Adipose tissue (tissue), 3 donors: ENCODE results near the gene ESRP2. TPM values are rescaled to one million over a fixed set of nuclear protein-coding genes. Genes with fewer than 3 reads are reported as not detected.

Experiments
- H3K27ac ChIP-seq: one replicate; pipeline ENCODE4 v1.5.1; 2013; ENCODE audit warnings: low read depth, low read length
- WGBS, 3 donors: extraction: QIAGEN DNeasy Blood & Tissue Kit; methylation state at CpG; one replicate each; pipeline ENCODE4 v1.1.7; 2013; 5-methylcytosine and 5-hydroxymethylcytosine counted together
- polyA plus RNA-seq, 3 donors: library from polyadenylated mRNA; stranded (reverse); fragments of 200-250 nt; gene quantifications; one replicate each; pipeline ENCODE4 v1.2.3, GENCODE V29; 2013
- donor health status: healthy with polysubstance abuse.
- donor health status: Bipolar disorder and iron deficiency.
- donor health status: healthy.

Gene ESRP2
- polyA plus RNA-seq: 10 to 100 TPM in 1 of 3 donors, 1 to 10 TPM in 2; 3.0 to 23.4 (median 3.6) TPM

- no peak within 1 kb of the TSS for H3K27ac ChIP-seq
- 0 to 5% (median 3%) methylated on average over 22 to 36 of the region's 36 CpGs for WGBS, 3 donors
Measured at GRCh38 chr16:68235887-68236136, at the start of gene ESRP2. Gene ESRP2 (minus strand): TSS chr16:68236127. CDS start chr16:68236045, 82 bp downstream.

DNA sequence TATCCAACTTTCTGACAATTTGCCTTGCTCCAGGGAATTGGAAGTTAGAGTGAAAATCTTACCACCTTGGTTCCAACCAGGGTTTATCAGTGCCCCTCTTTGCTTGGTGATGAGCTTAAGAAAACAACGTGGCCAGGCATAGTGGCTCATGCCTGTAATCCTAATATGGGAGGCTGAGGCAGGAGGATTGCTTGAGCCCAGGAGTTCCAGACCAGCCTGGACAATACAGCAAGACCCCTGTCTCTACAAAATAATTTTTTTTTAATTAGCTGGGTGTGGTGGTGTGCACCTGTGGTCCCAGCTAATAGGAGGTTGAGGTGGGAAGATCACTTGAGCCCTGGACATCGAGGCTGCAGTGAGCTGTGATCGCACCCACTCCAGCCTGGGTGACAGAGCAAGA, 49.8 kb upstream of the ESRP2 start:
- WGBS, 3 donors: 88 to 93% (median 93%) methylated on average over 3 of the region's 3 CpGs
- no peak overlapping the region for H3K27ac ChIP-seq

- H3K27ac ChIP-seq: no peak overlapping the region
- WGBS, 3 donors: 29 to 70% (median 40%) methylated on average over 5 of the region's 5 CpGs
Measured at GRCh38 chr16:68284847-68285246, 48.9 kb upstream of the ESRP2 start.

DNA sequence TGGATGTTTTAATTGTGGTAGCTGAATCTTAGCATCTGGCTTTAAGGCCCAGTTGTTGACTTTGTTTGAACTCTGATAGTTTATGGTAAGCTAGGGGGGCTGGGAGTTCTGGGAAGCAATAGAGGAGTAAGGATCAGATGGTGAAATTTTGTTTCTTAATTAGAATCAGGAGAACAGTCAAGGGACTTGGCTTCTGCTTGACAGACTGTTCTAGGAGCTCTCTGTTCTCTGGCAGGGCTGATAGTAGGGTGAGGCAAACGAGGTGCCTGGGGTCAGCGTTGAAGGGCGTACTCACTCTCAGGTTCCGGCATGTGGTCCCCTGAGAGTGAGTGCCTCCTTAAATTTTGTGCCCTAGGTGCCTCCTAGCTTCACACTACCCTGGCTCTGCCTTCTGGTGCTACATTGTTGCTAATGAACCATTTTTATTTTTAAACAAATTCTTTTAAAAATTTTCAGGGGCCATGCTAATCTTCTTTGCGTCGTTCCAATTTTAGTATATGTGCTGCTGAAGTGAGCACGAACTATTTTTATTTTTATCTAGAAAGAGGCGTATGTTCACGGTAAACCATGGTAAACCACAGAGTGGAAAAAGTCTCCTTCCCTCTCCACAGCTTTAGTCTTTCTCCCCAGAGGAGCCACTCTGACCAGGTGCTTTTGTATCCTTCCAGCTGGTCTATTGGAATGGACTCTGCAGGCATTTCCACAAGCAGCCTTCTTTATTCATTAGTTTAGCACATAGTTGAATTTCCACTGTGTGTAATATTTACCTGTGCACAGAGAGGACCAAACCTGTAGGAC, 48.1 kb upstream of the ESRP2 start:
- 56 to 79% (median 64%) methylated on average over 9 of the region's 9 CpGs for whole genome bisulfite sequencing, 3 donors
- H3K27ac ChIP-seq: no peak overlapping the region

- 50 to 72% (median 54%) methylated on average over 5 of the region's 5 CpGs for WGBS, 3 donors
- H3K27ac ChIP-seq: no peak overlapping the region
Measured at GRCh38 chr16:68283346-68283745, 47.4 kb upstream of the ESRP2 start.

- 75 to 88% (median 85%) methylated on average over 4 of the region's 4 CpGs for WGBS, 3 donors
- H3K27ac ChIP-seq: no peak overlapping the region
Measured at GRCh38 chr16:68282064-68282452, 46.1 kb upstream of the ESRP2 start.

DNA sequence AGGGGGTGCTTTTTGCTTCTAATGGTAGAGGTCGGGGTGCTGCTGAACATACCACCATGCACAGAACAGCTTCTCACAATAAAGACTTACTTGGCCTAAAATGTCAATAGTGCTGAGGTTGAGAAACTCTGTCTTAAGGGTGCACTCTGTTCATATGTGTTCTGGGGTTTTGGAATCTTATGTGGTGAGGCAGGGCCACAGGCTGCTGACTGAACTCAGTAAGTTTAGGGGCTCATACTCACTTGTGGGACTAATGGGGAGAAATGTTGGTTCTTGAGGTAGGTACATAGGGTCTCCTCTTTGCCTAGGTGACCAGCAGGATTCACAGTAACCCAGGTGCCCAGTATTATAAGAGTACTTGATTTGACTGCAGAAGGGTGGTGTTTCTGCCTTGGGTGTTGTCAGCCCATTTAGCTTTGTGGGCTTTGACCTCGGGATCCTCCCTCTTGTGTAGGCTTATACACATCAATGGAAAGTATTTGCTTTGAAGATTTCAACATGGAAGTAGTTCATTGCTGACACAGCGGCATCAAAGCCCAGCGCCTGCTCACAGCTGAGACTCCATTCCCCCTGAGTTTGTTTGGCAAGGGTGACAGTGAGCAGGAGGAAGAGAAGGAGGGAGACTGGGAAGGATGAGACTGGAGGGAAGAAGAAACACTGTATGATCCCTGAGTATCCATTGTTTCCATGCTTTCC, 45.6 kb upstream of the ESRP2 start:
- H3K27ac ChIP-seq: no peak overlapping the region
- 78 to 87% (median 82%) methylated on average over 4 of the region's 4 CpGs for WGBS, 3 donors

- 78 to 87% (median 84%) methylated on average over 13 of the region's 13 CpGs for WGBS, 3 donors
- no peak overlapping the region for H3K27ac ChIP-seq
Measured at GRCh38 chr16:68279726-68280558, 44.0 kb upstream of the ESRP2 start.

- 75 to 80% (median 79%) methylated on average over 3 of the region's 3 CpGs for WGBS, 3 donors
Measured at GRCh38 chr16:68276223-68276622, 40.3 kb upstream of the ESRP2 start.

DNA sequence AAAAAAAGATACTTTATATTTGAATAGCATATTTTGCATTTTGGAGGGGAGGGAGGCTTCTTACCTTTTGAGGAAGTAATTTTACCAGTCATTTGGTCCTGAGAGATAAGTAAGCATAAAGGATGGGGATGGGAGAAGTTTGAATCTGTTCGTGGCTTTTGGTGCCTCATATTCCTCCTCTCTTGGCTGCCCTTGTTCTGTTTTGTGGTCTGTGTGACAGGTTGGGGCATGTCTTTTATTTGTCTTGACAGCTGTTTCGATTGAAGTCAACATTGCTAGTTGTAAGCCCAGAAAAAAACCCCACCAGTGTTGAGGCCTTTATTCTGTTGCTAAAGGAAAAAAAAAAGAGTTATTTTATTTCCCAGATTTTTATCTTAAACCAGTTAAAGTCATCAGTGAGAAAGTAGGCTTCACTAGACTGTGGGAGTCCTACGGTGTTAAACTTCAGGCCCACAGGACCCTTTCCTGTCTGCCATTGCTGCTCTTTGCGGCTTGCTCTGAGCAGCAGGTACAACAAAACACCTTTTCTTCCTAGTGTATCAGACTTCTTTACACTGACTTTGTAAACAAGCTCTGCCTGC, 39.8 kb upstream of the ESRP2 start:
- WGBS, 3 donors: 59 to 71% (median 63%) methylated on average over 4 of the region's 4 CpGs
- H3K27ac ChIP-seq: no peak overlapping the region

More at GRCh38 chr16:68276223-68276622, 40.3 kb upstream of the ESRP2 start:
- no peak overlapping the region for H3K27ac ChIP-seq

- 87 to 97% (median 93%) methylated on average over 4 of the region's 4 CpGs for WGBS, 3 donors
- no peak overlapping the region for H3K27ac ChIP-seq
Measured at GRCh38 chr16:68274441-68274840, 38.5 kb upstream of the ESRP2 start.

GRCh38 chr16:68273896-68274295, 38.0 kb upstream of the ESRP2 start:
- H3K27ac ChIP-seq: no peak overlapping the region
- 95 to 96% (median 96%) methylated on average over 8 of the region's 8 CpGs for WGBS, 3 donors

DNA sequence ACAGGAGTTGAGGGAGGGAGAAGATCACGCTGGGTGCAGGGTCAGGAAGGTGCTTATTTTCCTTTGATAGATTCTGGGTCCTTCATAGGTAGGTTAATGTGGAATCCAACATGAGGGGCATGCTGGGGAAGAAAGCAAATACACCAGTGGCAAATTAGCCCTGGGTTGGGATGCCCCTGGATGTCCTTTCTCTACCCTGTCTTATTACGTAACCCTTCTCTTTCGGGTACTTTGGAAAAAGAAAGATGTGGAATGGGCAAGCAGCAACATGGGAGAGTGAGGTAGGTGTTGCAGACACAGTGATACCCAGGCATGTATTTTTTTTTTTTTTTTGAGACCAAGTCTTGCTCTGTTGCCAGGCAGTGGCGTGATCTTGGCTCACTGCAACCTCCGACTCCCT, 37.5 kb upstream of the ESRP2 start:
- no peak overlapping the region for H3K27ac ChIP-seq
- WGBS, 3 donors: 89 to 96% (median 92%) methylated on average over 5 of the region's 5 CpGs

GRCh38 chr16:68272507-68273209, 36.7 kb upstream of the ESRP2 start:
- H3K27ac ChIP-seq: no peak overlapping the region
- 39 to 95% (median 87%) methylated on average over 4 of the region's 4 CpGs for WGBS, 3 donors

GRCh38 chr16:68270353-68270752, 34.4 kb upstream of the ESRP2 start:
- 0 to 55% (median 0%) methylated on average over 1 of the region's 1 CpG for WGBS, 3 donors
- H3K27ac ChIP-seq: no peak overlapping the region

GRCh38 chr16:68269793-68270192, 33.9 kb upstream of the ESRP2 start:
- WGBS, 3 donors: 96 to 99% (median 96%) methylated on average over 4 of the region's 4 CpGs
- H3K27ac ChIP-seq: no peak overlapping the region

- no peak overlapping the region for H3K27ac ChIP-seq
- WGBS, 3 donors: 61 to 74% (median 67%) methylated on average over 6 of the region's 6 CpGs
Measured at GRCh38 chr16:68267612-68268405, 31.9 kb upstream of the ESRP2 start.
